Skeletal muscle satellite cell (primary cell): ENCODE results near the gene SMIM22.

Source experiments
- H3K27me3 ChIP-seq: 2 replicates; pipeline ENCODE4 v1.7.0; 2013; ENCODE audit warnings: low read length; ENCODE audit not compliant: control insufficient read depth, insufficient read depth
- H3K36me3 ChIP-seq: 2 replicates; pipeline ENCODE4 v1.7.0; 2013; ENCODE audit warnings: mild to moderate bottlenecking, control low read depth, low read length; ENCODE audit not compliant: insufficient read depth
- H3K4me1 ChIP-seq: 2 replicates; pipeline ENCODE4 v1.7.0; 2013; ENCODE audit warnings: low read length; ENCODE audit not compliant: control insufficient read depth, insufficient read depth
- H3K4me2 ChIP-seq: 2 replicates; pipeline ENCODE4 v1.7.0; 2013; ENCODE audit warnings: mild to moderate bottlenecking, low read length
- H3K4me3 ChIP-seq: 2 replicates; pipeline ENCODE4 v1.7.0; 2013; ENCODE audit warnings: low read length
- H3K9ac ChIP-seq: 2 replicates; pipeline ENCODE4 v1.7.0; 2013; ENCODE audit warnings: mild to moderate bottlenecking, low read depth, low read length, moderate library complexity
- H3K9me3 ChIP-seq: replicated peaks from 2 replicates; pipeline ENCODE4 v1.7.0; 2013; ENCODE audit warnings: mild to moderate bottlenecking, control low read depth, low read length

Gene SMIM22

GRCh38 chr16:4799171-4799855 is 4.1 kb downstream of the SMIM22 start:
- Histone ChIP-seq H3K36me3 (peaks cover 7% of the 10 kb centered on the region), H3K9ac (no peak overlapping the region), H3K4me3 (no peak overlapping the region), H3K4me1 (peaks cover 13% of the 10 kb centered on the region), H3K27me3 (no peaks in the 10 kb centered on the region), H3K9me3 (no peaks in the 10 kb centered on the region), H3K4me2 (no peak overlapping the region)

GRCh38 chr16:4800290-4801041 is 5.3 kb downstream of the SMIM22 start:
- H3K9me3 ChIP-seq, result no peaks in the 10 kb centered on the region
- no peak overlapping the region for H3K4me3 ChIP-seq
- no peak overlapping the region for H3K4me2 ChIP-seq
- H3K9ac ChIP-seq, result no peak overlapping the region
- H3K36me3 ChIP-seq, result peaks cover 14% of the 10 kb centered on the region
- peaks cover 13% of the 10 kb centered on the region for H3K4me1 ChIP-seq
- no peaks in the 10 kb centered on the region for H3K27me3 ChIP-seq

GRCh38 chr16:4801051-4801961 is 6.1 kb downstream of the SMIM22 start:
- H3K9ac ChIP-seq, result peak overlapping the region; percentile 71
- peak overlapping the region; percentile 94 for H3K4me3 ChIP-seq
- peak overlapping the region; percentile 92 for H3K4me2 ChIP-seq
- H3K4me1 ChIP-seq, result peaks cover 13% of the 10 kb centered on the region
- H3K9me3 ChIP-seq, result no peaks in the 10 kb centered on the region
- H3K27me3 ChIP-seq, result no peaks in the 10 kb centered on the region
- H3K36me3 ChIP-seq, result peaks cover 14% of the 10 kb centered on the region

- Histone ChIP-seq H3K4me3 (peak within 1 kb of the TSS; percentile 94), H3K4me1 (peaks cover 13% of the 10 kb centered on the region), H3K4me2 (peak within 1 kb of the TSS; percentile 92), H3K36me3 (peaks cover 13% of the 10 kb centered on the region), H3K27me3 (no peaks in the 10 kb centered on the region), H3K9me3 (no peaks in the 10 kb centered on the region), H3K9ac (peak within 1 kb of the TSS; percentile 71)
Measured at GRCh38 chr16:4801962-4802658, 6.9 kb downstream of the SMIM22 start, which contains the start of gene ROGDI. Gene ROGDI, minus strand, starts transcription at chr16:4802633. Its CDS starts 62 bp downstream, at chr16:4802571.

GRCh38 chr16:4802659-4803287 is 7.6 kb downstream of the SMIM22 start:
- H3K4me2 ChIP-seq, result peak overlapping the region; percentile 92
- peaks cover 13% of the 10 kb centered on the region for H3K4me1 ChIP-seq
- H3K9me3 ChIP-seq, result no peaks in the 10 kb centered on the region
- H3K27me3 ChIP-seq, result no peaks in the 10 kb centered on the region
- peak overlapping the region; percentile 94 for H3K4me3 ChIP-seq
- peaks cover 14% of the 10 kb centered on the region for H3K36me3 ChIP-seq
- peak overlapping the region; percentile 71 for H3K9ac ChIP-seq

- H3K9me3 ChIP-seq, result no peaks in the 10 kb centered on the region
- peaks cover 13% of the 10 kb centered on the region for H3K4me1 ChIP-seq
- peaks cover 16% of the 10 kb centered on the region for H3K36me3 ChIP-seq
- peak overlapping the region; percentile 94 for H3K4me3 ChIP-seq
- no peaks in the 10 kb centered on the region for H3K27me3 ChIP-seq
- H3K4me2 ChIP-seq, result peak overlapping the region; percentile 92
- peak overlapping the region; percentile 71 for H3K9ac ChIP-seq
Measured at GRCh38 chr16:4803401-4803844, 8.3 kb downstream of the SMIM22 start.

- Histone ChIP-seq H3K4me2 (no peak overlapping the region), H3K36me3 (peaks cover 20% of the 10 kb centered on the region), H3K9me3 (no peaks in the 10 kb centered on the region), H3K27me3 (no peaks in the 10 kb centered on the region), H3K4me1 (peaks cover 13% of the 10 kb centered on the region), H3K4me3 (no peak overlapping the region), H3K9ac (no peak overlapping the region)
Measured at GRCh38 chr16:4803898-4804762, 9.0 kb downstream of the SMIM22 start.

- Histone ChIP-seq H3K4me3 (no peak overlapping the region), H3K4me1 (peaks cover 13% of the 10 kb centered on the region), H3K27me3 (no peaks in the 10 kb centered on the region), H3K36me3 (peaks cover 20% of the 10 kb centered on the region), H3K9ac (no peak overlapping the region), H3K9me3 (no peaks in the 10 kb centered on the region), H3K4me2 (no peak overlapping the region)
Measured at GRCh38 chr16:4805231-4805630, 10.1 kb downstream of the SMIM22 start.

- peaks cover 23% of the 10 kb centered on the region for H3K36me3 ChIP-seq
- no peak overlapping the region for H3K4me2 ChIP-seq
Measured at GRCh38 chr16:4806280-4806679, 11.1 kb downstream of the SMIM22 start.

GRCh38 chr16:4811242-4811641 is 16.1 kb downstream of the SMIM22 start:
- H3K27me3 ChIP-seq, result no peaks in the 10 kb centered on the region
- H3K4me1 ChIP-seq, result no peaks in the 10 kb centered on the region
- peaks cover 45% of the 10 kb centered on the region for H3K36me3 ChIP-seq
- no peak overlapping the region for H3K4me2 ChIP-seq
- no peak overlapping the region for H3K4me3 ChIP-seq
- H3K9ac ChIP-seq, result no peak overlapping the region
- H3K9me3 ChIP-seq, result no peaks in the 10 kb centered on the region

More at GRCh38 chr16:4806280-4806679, 11.1 kb downstream of the SMIM22 start:
- Histone ChIP-seq H3K9me3 (no peaks in the 10 kb centered on the region), H3K9ac (no peak overlapping the region), H3K4me3 (no peak overlapping the region), H3K27me3 (no peaks in the 10 kb centered on the region), H3K4me1 (peaks cover 12% of the 10 kb centered on the region)
